ENCODE data around the gene FRMD6. TPM values are rescaled to one million over a fixed set of nuclear protein-coding genes. Genes with fewer than 3 reads are reported as not detected.

The FRMD6 gene
- total RNA-seq, 2 donors from 2014 or later = 10.2 to 11.2 TPM

DNA sequence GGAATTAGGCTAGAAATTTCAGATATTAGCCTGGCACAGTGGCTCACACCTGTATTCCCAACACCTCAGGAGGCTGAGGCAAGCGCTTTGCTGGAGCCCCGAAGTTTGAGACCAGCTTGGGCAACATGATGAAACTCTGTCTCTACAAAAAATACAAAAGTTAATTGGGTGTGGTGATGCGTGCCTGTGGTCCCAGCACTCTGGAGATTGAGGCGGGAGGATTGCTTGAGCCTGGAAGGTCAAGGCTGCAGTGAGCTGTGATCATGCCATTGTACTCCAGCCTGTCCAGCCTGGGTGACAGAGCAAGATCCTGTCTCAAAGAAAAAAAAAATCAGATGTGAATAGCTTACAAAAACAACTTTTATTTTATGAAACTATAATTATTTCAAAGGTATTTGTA, 15.1 kb downstream of the FRMD6 start:
- no peak for TF ChIP-seq POLR2A (IDR thresholded peaks at IDR 0.05)
- TF ChIP-seq, protein P1, sequence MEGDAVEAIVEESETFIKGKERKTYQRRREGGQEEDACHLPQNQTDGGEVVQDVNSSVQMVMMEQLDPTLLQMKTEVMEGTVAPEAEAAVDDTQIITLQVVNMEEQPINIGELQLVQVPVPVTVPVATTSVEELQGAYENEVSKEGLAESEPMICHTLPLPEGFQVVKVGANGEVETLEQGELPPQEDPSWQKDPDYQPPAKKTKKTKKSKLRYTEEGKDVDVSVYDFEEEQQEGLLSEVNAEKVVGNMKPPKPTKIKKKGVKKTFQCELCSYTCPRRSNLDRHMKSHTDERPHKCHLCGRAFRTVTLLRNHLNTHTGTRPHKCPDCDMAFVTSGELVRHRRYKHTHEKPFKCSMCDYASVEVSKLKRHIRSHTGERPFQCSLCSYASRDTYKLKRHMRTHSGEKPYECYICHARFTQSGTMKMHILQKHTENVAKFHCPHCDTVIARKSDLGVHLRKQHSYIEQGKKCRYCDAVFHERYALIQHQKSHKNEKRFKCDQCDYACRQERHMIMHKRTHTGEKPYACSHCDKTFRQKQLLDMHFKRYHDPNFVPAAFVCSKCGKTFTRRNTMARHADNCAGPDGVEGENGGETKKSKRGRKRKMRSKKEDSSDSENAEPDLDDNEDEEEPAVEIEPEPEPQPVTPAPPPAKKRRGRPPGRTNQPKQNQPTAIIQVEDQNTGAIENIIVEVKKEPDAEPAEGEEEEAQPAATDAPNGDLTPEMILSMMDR (IDR thresholded peaks at IDR 0.05) = no peak
- Histone ChIP-seq H3K36me3 (replicated peaks in 1 of 2; ENCODE audit: insufficient read depth in 1 of 2, low read depth in 2 of 2) (no peaks in the 10 kb centered on the region), H3K4me3 (no peak overlapping the region), H3K4me1 (no peaks in the 10 kb centered on the region), H3K9me3 (no peaks in the 10 kb centered on the region), H3K27ac (no peak overlapping the region), H3K27me3 (no peaks in the 10 kb centered on the region)
- intact Hi-C loops (cut with DNase I) = no loop called here
- no peak for DNase-seq
- no peak for ATAC-seq
- 77 to 78% methylated on average over 4 of the region's 4 CpGs for WGBS, 2 donors

DNA sequence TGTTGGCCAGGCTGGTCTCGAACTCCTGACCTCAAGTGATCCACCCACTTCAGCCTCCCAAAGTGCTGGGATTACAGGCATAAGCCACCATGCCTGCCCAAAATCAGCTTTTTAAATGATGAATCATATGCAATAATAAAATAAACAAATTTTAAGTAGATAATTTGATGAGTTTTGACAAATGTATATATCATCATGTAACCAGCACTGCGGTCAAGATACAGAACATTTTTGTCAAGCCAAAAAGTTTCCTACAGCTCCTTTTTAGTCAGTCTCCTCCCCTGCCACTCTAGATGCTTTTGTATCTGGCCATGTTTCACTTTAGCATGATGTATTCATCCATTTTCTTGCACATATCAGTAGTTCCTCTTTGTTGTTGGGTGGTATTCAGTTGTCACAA, 17.2 kb downstream of the FRMD6 start:
- ATAC-seq (no peak), DNase-seq (no peak)
- TF ChIP-seq POLR2A (IDR thresholded peaks at IDR 0.05) = no peak
- TF ChIP-seq, protein P1 (IDR thresholded peaks at IDR 0.05) = no peak
- H3K27me3 ChIP-seq = no peaks in the 10 kb centered on the region
- H3K27ac ChIP-seq = no peak overlapping the region
- H3K4me1 ChIP-seq = no peaks in the 10 kb centered on the region
- no peaks in the 10 kb centered on the region for H3K9me3 ChIP-seq
- H3K36me3 ChIP-seq (replicated peaks in 1 of 2; ENCODE audit: insufficient read depth in 1 of 2, low read depth in 2 of 2) = no peaks in the 10 kb centered on the region
- intact Hi-C loops (cut with DNase I) = no loop called here
- WGBS, 2 donors = 93 to 97% methylated on average over 2 of the region's 2 CpGs
- no peak overlapping the region for H3K4me3 ChIP-seq

DNA sequence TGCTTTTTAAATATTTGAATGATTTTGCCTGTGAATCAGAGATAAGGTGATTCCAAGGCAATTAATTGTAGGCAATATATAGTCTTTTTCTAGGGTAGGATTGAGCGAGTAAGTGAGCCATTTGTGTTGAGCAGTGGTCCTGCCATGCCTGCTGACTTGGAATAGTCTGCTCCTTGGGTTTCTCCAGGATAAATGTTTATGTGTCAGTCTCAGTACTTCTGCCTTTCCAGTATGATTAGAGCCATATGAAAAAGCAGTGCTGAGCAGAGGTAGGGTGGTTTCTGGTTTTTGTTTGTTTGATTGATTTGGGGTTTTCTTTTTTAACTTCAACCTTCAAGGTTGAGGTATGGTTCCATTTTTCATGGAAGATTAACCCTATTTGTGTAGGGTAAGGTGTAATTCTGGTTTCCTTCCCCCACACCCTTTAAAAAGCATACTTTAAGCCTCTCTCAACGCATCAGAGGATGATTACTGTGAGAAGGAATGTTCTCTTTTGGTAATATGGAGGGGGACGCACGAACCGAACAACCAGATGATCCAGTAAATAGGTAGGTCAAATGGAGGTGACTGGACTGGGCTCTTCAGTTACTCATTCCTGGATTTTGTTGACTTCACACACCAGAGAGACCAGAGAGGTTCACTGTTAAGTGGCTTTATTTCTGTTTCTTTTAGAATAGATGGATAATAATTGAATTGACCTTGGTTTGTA, 22.7 kb downstream of the FRMD6 start:
- no peak for ATAC-seq
- no peak for DNase-seq
- H3K4me1 ChIP-seq = no peaks in the 10 kb centered on the region
- TF ChIP-seq, protein P1 (IDR thresholded peaks at IDR 0.05) = no peak
- TF ChIP-seq POLR2A (IDR thresholded peaks at IDR 0.05) = no peak
- no peak overlapping the region for H3K4me3 ChIP-seq
- intact Hi-C loops (cut with DNase I) = no loop called here
- H3K27ac ChIP-seq = no peak overlapping the region
- no peaks in the 10 kb centered on the region for H3K9me3 ChIP-seq
- no peaks in the 10 kb centered on the region for H3K27me3 ChIP-seq
- no peaks in the 10 kb centered on the region for H3K36me3 ChIP-seq (replicated peaks in 1 of 2; ENCODE audit: insufficient read depth in 1 of 2, low read depth in 2 of 2)
- WGBS, 2 donors = 91 to 93% methylated on average over 5 of the region's 5 CpGs

DNA sequence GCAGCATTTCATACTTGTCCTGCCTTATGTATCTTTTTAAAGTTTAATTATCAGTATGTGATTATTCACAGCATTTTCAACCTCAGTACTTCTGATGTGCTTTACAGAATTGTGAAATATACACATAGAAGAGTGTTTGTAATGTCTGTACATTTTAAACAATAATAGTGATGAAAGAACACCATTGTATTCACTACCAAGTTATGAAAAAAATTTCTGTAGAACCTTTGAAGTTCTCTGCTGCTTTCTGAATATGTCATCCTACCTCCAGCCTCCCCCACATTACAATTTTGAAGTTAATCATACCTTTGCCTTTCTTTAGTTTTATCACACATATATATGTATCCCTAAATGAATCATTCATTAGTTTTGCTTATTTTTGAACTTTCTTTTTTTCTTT, 24.8 kb downstream of the FRMD6 start:
- H3K4me1 ChIP-seq = no peaks in the 10 kb centered on the region
- no peak overlapping the region for H3K27ac ChIP-seq

More for the DNA sequence above, 24.8 kb downstream of the FRMD6 start:
- ATAC-seq (no peak), DNase-seq (no peak)
- H3K36me3 ChIP-seq (replicated peaks in 1 of 2; ENCODE audit: insufficient read depth in 1 of 2, low read depth in 2 of 2) = no peaks in the 10 kb centered on the region
- no peaks in the 10 kb centered on the region for H3K9me3 ChIP-seq
- TF ChIP-seq, protein P1 (IDR thresholded peaks at IDR 0.05) = no peak
- TF ChIP-seq POLR2A (IDR thresholded peaks at IDR 0.05) = no peak
- no peak overlapping the region for H3K4me3 ChIP-seq
- no peaks in the 10 kb centered on the region for H3K27me3 ChIP-seq
- intact Hi-C loops (cut with DNase I) = no loop called here
